CD4-positive, alpha-beta memory T cell (primary cell): ENCODE data around the gene ZNRF2. TPM values are rescaled to one million over a fixed set of nuclear protein-coding genes. Genes with fewer than 3 reads are reported as not detected.

ENCODE experiments used
- CTCF ChIA-PET: fragments of 350-600 bp; sonication (Branson Sonifier 250); formaldehyde crosslinking; loops from one replicate; lab custom pipeline; 2021; ENCODE audit warnings: inconsistent platforms; ENCODE audit not compliant: partially characterized antibody; lab: Charles Lee
- POLR2A ChIA-PET: fragments of 350-600 bp; sonication (Branson Sonifier 250); formaldehyde crosslinking; loops from one replicate; lab custom pipeline; 2021; ENCODE audit not compliant: partially characterized antibody; lab: Charles Lee
- DNase-seq, 5 donors: peaks; one replicate each; pipeline versions ENCODE4 v3.0.0 to v3.0.0-alpha.2; 2020 to 2022; ENCODE audit warnings: mixed read lengths in 1 of 5
- H3K27ac ChIP-seq: one replicate; pipeline ENCODE4 v1.7.0; 2013; ENCODE audit warnings: low read depth, low read length
- H3K27me3 ChIP-seq: 2 replicates; pipeline ENCODE4 v1.7.0; 2013; ENCODE audit warnings: mild to moderate bottlenecking, low read length, moderate library complexity; ENCODE audit not compliant: insufficient read depth
- H3K36me3 ChIP-seq: 2 replicates; pipeline ENCODE4 v1.7.0; 2013; ENCODE audit warnings: mild to moderate bottlenecking, low read length, moderate library complexity; ENCODE audit not compliant: insufficient read depth
- H3K4me1 ChIP-seq: 2 replicates; pipeline ENCODE4 v1.7.0; 2013; ENCODE audit warnings: mild to moderate bottlenecking, low read length, moderate library complexity; ENCODE audit not compliant: insufficient read depth
- H3K4me3 ChIP-seq, 2 donors: one replicate each; pipeline ENCODE4 v1.7.0; 2013; ENCODE audit warnings: low read length in 2 of 2, mild to moderate bottlenecking in 1 of 2
- H3K9me3 ChIP-seq, 2 donors: one replicate each; pipeline ENCODE4 v1.7.0; 2013; ENCODE audit warnings: low read length in 2 of 2, control low read depth in 1 of 2; ENCODE audit not compliant: control insufficient read depth in 1 of 2
- H3K27ac Mint-ChIP-seq, 7 donors: one replicate each; pipeline ENCODE4 v1.8.0; 2020 to 2021; ENCODE audit warnings: mixed read lengths in 7 of 7, mild to moderate bottlenecking in 6 of 7, inconsistent platforms in 3 of 7, moderate library complexity in 3 of 7
- H3K27me3 Mint-ChIP-seq, 2 donors: one replicate each; pipeline ENCODE4 v1.8.0; 2020 to 2021; ENCODE audit warnings: mixed read lengths in 2 of 2
- H3K36me3 Mint-ChIP-seq, 2 donors: one replicate each; pipeline ENCODE4 v1.8.0; 2020 to 2021; ENCODE audit warnings: mixed read lengths in 2 of 2, inconsistent platforms in 1 of 2, mild to moderate bottlenecking in 1 of 2
- H3K4me1 Mint-ChIP-seq, 4 donors: one replicate each; pipeline ENCODE4 v1.8.0; 2020 to 2021; ENCODE audit warnings: mixed read lengths in 4 of 4, mild to moderate bottlenecking in 1 of 4
- H3K4me3 Mint-ChIP-seq, 8 donors: one replicate each; pipeline ENCODE4 v1.8.0; 2020 to 2021; ENCODE audit warnings: mixed read lengths in 8 of 8, mild to moderate bottlenecking in 7 of 8, moderate library complexity in 6 of 8, inconsistent platforms in 3 of 8
- H3K9me3 Mint-ChIP-seq, 8 donors: one replicate each; pipeline ENCODE4 v1.8.0; 2020 to 2021; ENCODE audit warnings: mixed read lengths in 8 of 8, mild to moderate bottlenecking in 5 of 8, inconsistent platforms in 3 of 8, moderate library complexity in 1 of 8
- intact Hi-C: fragments of 100-400 bp; cut with micrococcal nuclease; formaldehyde crosslinking; loops from one replicate; pipeline ENCODE4 v1.15.1; 2023
- polyA plus RNA-seq, 2 donors: library from polyadenylated mRNA; unstranded; fragments of 300-500 nt; fragmentation: Illumina TruSeq; gene quantifications; one replicate each; pipeline ENCODE4 v1.2.3, GENCODE V29; 2021
- total RNA-seq, 2 experiments: library from RNA; stranded (reverse); gene quantifications; one replicate each; pipeline ENCODE4 v1.2.3, GENCODE V29; 2021

The ZNRF2 gene
- total and polyA plus RNA-seq, 4 experiments from 2014 or later = 0.59 to 39.4 (median 20.4) TPM

DNA sequence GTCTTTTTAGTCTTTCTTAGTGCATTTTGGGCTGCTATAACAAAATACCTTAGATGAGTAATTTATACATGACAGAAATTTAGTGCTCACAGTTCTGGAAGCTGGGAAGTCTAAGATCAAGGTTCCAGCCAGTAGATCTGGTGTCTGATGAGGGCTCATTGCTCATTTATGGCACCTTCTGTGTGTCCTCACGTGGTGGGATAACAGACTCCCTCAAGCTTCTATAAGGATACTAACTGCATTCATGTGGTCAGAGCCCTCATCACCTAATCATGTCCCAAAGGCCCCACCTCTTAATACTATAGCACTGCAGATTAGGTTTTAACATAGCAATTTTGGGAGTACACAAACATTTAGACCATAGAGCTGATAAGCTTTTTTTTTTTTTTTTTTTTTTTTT is 80.4 kb downstream of the ZNRF2 start:
- H3K27ac Mint-ChIP-seq = peak overlapping the region in 1 of 7 donors; percentile 41
- peaks cover 0 to 4% (median 3%) of the 10 kb centered on the region in 4 donors for H3K4me1 Mint-ChIP-seq
- intact Hi-C loops = no loop called here
- no peak for DNase-seq
- no peak overlapping the region for H3K4me3 ChIP-seq
- no peaks in the 10 kb centered on the region for H3K9me3 ChIP-seq
- H3K27me3 Mint-ChIP-seq = no peaks in the 10 kb centered on the region
- H3K27me3 ChIP-seq = no peaks in the 10 kb centered on the region
- no peak overlapping the region for H3K27ac ChIP-seq
- H3K36me3 ChIP-seq = no peaks in the 10 kb centered on the region
- H3K4me3 Mint-ChIP-seq = no peak overlapping the region
- H3K4me1 ChIP-seq = no peaks in the 10 kb centered on the region
- ChIA-PET CTCF (interaction anchor here (0.6 to 1.7 kb wide), 4 partner anchors 12 to 107 kb away, joined by 3 to 5 read pairs (median 4); no protein-coding TSS in a partner anchor), POLR2A (no interaction called here)
- H3K36me3 Mint-ChIP-seq = peaks cover 8 to 14% of the 10 kb centered on the region in 2 donors
- H3K9me3 Mint-ChIP-seq = peaks cover 0 to 1% (median 0%) of the 10 kb centered on the region in 8 donors

DNA sequence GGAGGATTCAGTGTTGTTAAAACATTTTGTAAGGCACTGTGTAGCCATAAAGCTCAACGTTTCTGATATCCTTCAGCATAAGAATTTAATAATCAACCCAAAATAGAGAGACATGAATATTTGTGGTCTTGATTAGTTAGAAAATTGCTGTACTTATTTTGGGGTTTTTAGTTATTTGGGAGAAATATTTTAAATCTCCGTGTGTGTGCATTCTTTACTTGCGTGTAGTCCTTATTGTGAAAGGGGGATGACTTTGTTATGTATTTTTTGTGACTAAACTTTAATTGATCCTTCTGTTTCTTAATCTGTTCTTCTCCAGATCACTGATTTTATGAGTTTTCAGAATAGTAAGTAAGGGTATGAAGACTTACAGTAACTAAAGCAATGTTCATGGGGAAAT is 81.2 kb downstream of the ZNRF2 start:
- ChIA-PET POLR2A (no interaction called here), CTCF (interaction anchor here (0.6 to 0.9 kb wide), 2 partner anchors 17 to 108 kb away, joined by 3 to 4 read pairs; no protein-coding TSS in a partner anchor)
- DNase-seq = no peak
- peaks cover 0 to 1% (median 0%) of the 10 kb centered on the region in 8 donors for H3K9me3 Mint-ChIP-seq
- no peaks in the 10 kb centered on the region for H3K27me3 Mint-ChIP-seq
- Histone ChIP-seq H3K4me3 (no peak overlapping the region), H3K27me3 (no peaks in the 10 kb centered on the region), H3K36me3 (no peaks in the 10 kb centered on the region), H3K9me3 (no peaks in the 10 kb centered on the region), H3K4me1 (no peaks in the 10 kb centered on the region), H3K27ac (no peak overlapping the region)
- peaks cover 8 to 13% of the 10 kb centered on the region in 2 donors for H3K36me3 Mint-ChIP-seq
- H3K4me3 Mint-ChIP-seq = no peak overlapping the region
- H3K27ac Mint-ChIP-seq = no peak overlapping the region
- peaks cover 0 to 4% (median 3%) of the 10 kb centered on the region in 4 donors for H3K4me1 Mint-ChIP-seq
- intact Hi-C loops = no loop called here

DNA sequence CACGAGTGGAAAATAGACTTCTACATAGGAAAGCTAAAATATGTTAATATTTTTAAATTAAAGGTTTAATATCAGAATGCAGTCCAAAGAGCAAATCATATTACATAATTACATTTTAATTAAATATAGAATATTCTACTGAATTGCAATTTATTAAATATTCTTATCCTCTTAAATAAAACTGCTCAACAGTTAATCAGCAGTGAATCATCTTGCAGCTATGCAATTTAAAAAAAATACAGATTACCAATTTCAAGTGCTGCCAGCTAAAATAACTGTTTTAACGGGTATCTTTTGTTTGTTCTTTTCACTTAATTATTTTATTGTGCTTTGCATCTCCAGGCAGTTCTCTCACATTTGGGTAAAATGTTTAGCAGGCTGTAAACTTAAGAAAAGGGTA is 82.2 kb downstream of the ZNRF2 start:
- no peak overlapping the region for H3K27ac Mint-ChIP-seq
- no peak overlapping the region for H3K4me3 Mint-ChIP-seq
- CTCF ChIA-PET = no interaction called here

DNA sequence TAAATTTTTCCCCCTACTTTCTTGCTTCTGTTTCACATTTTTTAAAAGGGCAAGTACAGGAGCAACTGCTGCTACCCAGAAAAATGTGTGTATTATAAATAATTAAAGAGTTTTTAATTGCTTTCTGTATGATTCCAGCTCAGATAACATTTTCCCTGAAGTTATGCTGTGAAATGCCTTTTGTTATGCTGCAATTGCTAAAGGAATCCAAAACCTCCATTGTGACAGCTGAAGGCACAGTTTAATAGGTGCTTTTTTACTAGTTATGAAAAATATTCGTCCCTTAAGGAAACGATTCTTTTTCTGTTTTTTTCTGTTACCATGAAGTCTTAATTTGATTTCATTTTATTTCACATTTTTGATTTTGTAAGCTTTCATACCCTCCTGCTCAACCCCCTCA is 83.2 kb downstream of the ZNRF2 start:
- intact Hi-C loops = no loop called here
- peaks cover 21% of the 10 kb centered on the region in 2 donors for H3K36me3 Mint-ChIP-seq
- DNase-seq = no peak
- no peaks in the 10 kb centered on the region for H3K9me3 Mint-ChIP-seq
- H3K27me3 Mint-ChIP-seq = no peaks in the 10 kb centered on the region
- H3K4me1 Mint-ChIP-seq = peaks cover 0 to 4% (median 2%) of the 10 kb centered on the region in 4 donors
- H3K4me1 ChIP-seq = no peaks in the 10 kb centered on the region
- no peak overlapping the region for H3K27ac ChIP-seq
- H3K27ac Mint-ChIP-seq = no peak overlapping the region
- no peak overlapping the region for H3K4me3 ChIP-seq
- H3K36me3 ChIP-seq = peaks cover 7% of the 10 kb centered on the region
- no peaks in the 10 kb centered on the region for H3K27me3 ChIP-seq
- no peaks in the 10 kb centered on the region for H3K9me3 ChIP-seq
- no peak overlapping the region for H3K4me3 Mint-ChIP-seq
- CTCF ChIA-PET = interaction anchor here (0.8 kb wide), 1 partner anchor 110 kb away, joined by 3 read pairs; no protein-coding TSS in a partner anchor
- POLR2A ChIA-PET = no interaction called here

More for the DNA sequence above, 82.2 kb downstream of the ZNRF2 start:
- DNase-seq = no peak
- POLR2A ChIA-PET = no interaction called here
- no peaks in the 10 kb centered on the region for H3K27me3 ChIP-seq
- H3K4me1 ChIP-seq = no peaks in the 10 kb centered on the region
- no peak overlapping the region for H3K27ac ChIP-seq
- H3K4me3 ChIP-seq = no peak overlapping the region
- H3K36me3 Mint-ChIP-seq = peaks cover 14 to 16% of the 10 kb centered on the region in 2 donors
- H3K27me3 Mint-ChIP-seq = no peaks in the 10 kb centered on the region
- H3K4me1 Mint-ChIP-seq = peaks cover 0 to 4% (median 2%) of the 10 kb centered on the region in 4 donors
- no peaks in the 10 kb centered on the region for H3K9me3 Mint-ChIP-seq
- H3K36me3 ChIP-seq = peaks cover 3% of the 10 kb centered on the region
- no peaks in the 10 kb centered on the region for H3K9me3 ChIP-seq
- intact Hi-C loops = no loop called here

DNA sequence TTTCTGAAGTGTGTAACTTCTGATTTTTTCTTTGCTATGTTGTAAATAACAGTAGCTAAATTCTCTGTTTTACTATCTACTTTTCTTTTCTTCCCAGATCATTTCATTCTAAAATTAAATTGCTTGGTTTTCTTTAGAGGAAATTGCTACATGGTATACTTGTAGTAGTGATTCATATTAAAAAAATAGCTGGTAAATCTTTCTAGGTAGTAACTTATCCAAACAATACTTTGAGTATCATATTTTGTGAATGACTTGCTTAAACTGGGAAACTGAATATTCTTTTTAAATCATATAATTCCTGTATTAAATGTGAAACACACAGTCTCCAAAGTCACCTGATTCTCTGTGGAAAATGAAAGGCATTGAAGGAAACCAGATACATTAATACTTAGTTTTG is 85.5 kb downstream of the ZNRF2 start:
- Histone ChIP-seq H3K27ac (no peak overlapping the region), H3K27me3 (no peaks in the 10 kb centered on the region), H3K9me3 (no peaks in the 10 kb centered on the region), H3K4me1 (no peaks in the 10 kb centered on the region), H3K4me3 (no peak overlapping the region), H3K36me3 (peaks cover 7% of the 10 kb centered on the region)
- no peak overlapping the region for H3K4me3 Mint-ChIP-seq
- no peaks in the 10 kb centered on the region for H3K9me3 Mint-ChIP-seq
- no peak for DNase-seq
- H3K27me3 Mint-ChIP-seq = no peaks in the 10 kb centered on the region
- intact Hi-C loops = no loop called here
- H3K27ac Mint-ChIP-seq = peak overlapping the region in 1 of 7 donors; percentile 13
- H3K36me3 Mint-ChIP-seq = peaks cover 19 to 21% of the 10 kb centered on the region in 2 donors
- peaks cover 2 to 4% (median 3%) of the 10 kb centered on the region in 4 donors for H3K4me1 Mint-ChIP-seq
- CTCF ChIA-PET = no interaction called here
- POLR2A ChIA-PET = interaction anchor here (0.6 to 1.0 kb wide), 2 partner anchors 22 to 205 kb away, joined by 3 to 4 read pairs; no protein-coding TSS in a partner anchor

DNA sequence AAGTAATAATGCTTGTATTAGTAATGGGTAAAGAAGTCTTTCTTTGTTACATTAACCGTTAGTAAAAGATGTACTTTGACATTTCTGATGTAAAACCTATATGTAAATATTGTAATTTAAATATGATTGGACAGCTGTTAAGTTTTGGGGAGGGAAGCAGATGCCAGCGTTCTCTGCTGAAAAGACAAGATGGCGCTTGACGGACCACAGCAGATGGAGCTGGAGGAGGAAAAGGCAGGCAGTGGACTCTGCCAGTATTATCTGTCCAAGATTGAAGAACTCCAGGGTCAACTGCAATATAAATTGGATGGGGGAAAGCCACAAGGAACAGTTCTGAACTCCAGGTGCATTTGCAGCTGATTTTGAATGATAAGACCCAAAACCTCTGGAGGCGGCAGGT is 86.9 kb downstream of the ZNRF2 start:
- Histone ChIP-seq H3K27ac (no peak overlapping the region), H3K27me3 (no peaks in the 10 kb centered on the region), H3K4me3 (no peak overlapping the region), H3K36me3 (peaks cover 7% of the 10 kb centered on the region), H3K9me3 (no peaks in the 10 kb centered on the region), H3K4me1 (no peaks in the 10 kb centered on the region)
- no peak for DNase-seq
- intact Hi-C loops = no loop called here
- ChIA-PET CTCF (interaction anchor here (1.3 kb wide), 1 partner anchor 10 kb away, joined by 4 read pairs; no protein-coding TSS in a partner anchor), POLR2A (no interaction called here)
- H3K27ac Mint-ChIP-seq = no peak overlapping the region
- no peaks in the 10 kb centered on the region for H3K27me3 Mint-ChIP-seq
- H3K36me3 Mint-ChIP-seq = peaks cover 8 to 13% of the 10 kb centered on the region in 2 donors
- H3K9me3 Mint-ChIP-seq = no peaks in the 10 kb centered on the region
- peaks cover 0 to 4% (median 2%) of the 10 kb centered on the region in 4 donors for H3K4me1 Mint-ChIP-seq
- no peak overlapping the region for H3K4me3 Mint-ChIP-seq

DNA sequence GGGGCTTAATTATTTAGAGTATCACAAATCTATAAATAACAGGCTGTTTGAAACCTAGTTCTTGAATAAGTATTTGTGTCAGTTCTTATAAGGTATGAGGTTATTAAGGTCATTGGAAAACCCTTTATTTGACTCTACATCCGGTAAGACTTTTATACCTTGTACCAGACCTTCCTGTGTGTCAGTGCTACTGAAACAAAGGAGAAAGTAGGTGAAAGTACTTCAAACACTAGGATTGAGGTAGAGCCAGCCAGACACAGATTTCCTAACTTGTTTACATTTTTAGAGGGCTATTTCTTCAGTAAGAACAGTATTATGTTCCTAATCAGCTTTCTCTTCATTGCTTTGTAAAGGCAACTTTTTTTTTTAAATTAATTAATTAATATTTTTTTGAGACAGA is 93.9 kb downstream of the ZNRF2 start:
- no peak for DNase-seq
- Mint-ChIP-seq H3K4me3 (no peak overlapping the region), H3K27me3 (no peaks in the 10 kb centered on the region), H3K9me3 (peaks cover 0 to 11% (median 3%) of the 10 kb centered on the region in 8 donors), H3K4me1 (peaks cover 0 to 5% (median 2%) of the 10 kb centered on the region in 4 donors), H3K27ac (no peak overlapping the region), H3K36me3 (no peaks in the 10 kb centered on the region)
- no peak overlapping the region for H3K27ac ChIP-seq
- H3K27me3 ChIP-seq = no peaks in the 10 kb centered on the region
- intact Hi-C loops = no loop called here
- H3K9me3 ChIP-seq = no peaks in the 10 kb centered on the region
- CTCF ChIA-PET = no interaction called here
- H3K4me1 ChIP-seq = no peaks in the 10 kb centered on the region
- H3K4me3 ChIP-seq = no peak overlapping the region
- no peaks in the 10 kb centered on the region for H3K36me3 ChIP-seq
- POLR2A ChIA-PET = no interaction called here
